ENCODE data around the gene RASGRF1.

DNA sequence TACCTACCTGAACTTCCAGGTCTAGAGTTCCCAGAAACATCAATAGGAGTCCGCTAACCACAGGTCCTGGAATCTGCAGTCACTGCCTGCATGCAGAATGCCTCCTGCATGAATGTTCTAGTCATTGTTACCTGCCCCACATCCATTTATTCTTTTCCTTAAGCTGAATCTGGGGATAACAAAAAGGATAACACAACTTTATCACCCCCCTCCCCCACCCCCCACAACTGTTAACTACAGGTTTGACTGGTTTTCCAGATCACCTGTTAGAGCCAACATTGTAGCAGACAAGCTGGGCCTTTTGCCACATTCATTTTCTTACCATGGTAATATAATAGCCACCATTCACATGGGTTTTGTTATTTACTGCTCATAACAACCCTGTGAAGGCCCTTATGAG, 141.1 kb downstream of the RASGRF1 start:
- no peak for TF ChIP-seq POLR2A (IDR thresholded peaks at IDR 0.05; ENCODE audit: low read length)
- no peak for TF ChIP-seq GATA1 (IDR thresholded peaks at IDR 0.05; ENCODE audit: low read depth, low read length)

Data from erythroblast (primary cell).